ENCODE data around the gene METAP1D.

GRCh38 chr2:172097557-172098131 lies 97.9 kb downstream of the METAP1D start:
- TF ChIP-seq EZH2phosphoT487 (IDR thresholded peaks at IDR 0.05; ENCODE audit: low read depth) (no peak), CTCF (IDR thresholded peaks at IDR 0.05; ENCODE audit: low read depth, low read length) (no peak)
